Common myeloid progenitor, CD34-positive (primary cell): ENCODE data around the gene KLC4.

ENCODE experiments used
- CTCF ChIA-PET: fragments of 350-600 bp; sonication (Branson Sonifier 250); formaldehyde crosslinking; loops from one replicate; lab custom pipeline; 2021; ENCODE audit warnings: antibody characterized with exemption; lab: Charles Lee
- POLR2A ChIA-PET: fragments of 350-600 bp; sonication (Branson Sonifier 250); formaldehyde crosslinking; loops from one replicate; lab custom pipeline; 2021; ENCODE audit warnings: antibody characterized with exemption; lab: Charles Lee
- DNase-seq, 3 donors: peaks; one replicate each; pipeline versions ENCODE4 v3.0.0 to v3.0.0-alpha.2; 2013
- H3K27ac ChIP-seq, 2 experiments: 1 replicate in 1 of 2; 2 replicates in 1 of 2; pipeline ENCODE4 v1.7.0; 2013; ENCODE audit warnings: inconsistent platforms in 2 of 2, low read length in 2 of 2, mild to moderate bottlenecking in 2 of 2, low read depth in 1 of 2, moderate library complexity in 1 of 2; ENCODE audit not compliant: severe bottlenecking in 2 of 2, insufficient read depth in 1 of 2, poor library complexity in 1 of 2
- H3K27me3 ChIP-seq, 5 experiments: replicated peaks in 2 of 5; 1 replicate in 3 of 5; 2 replicates in 2 of 5; pipeline versions ENCODE4 v1.6.1 to v1.7.0; 2013; ENCODE audit warnings: low read length in 4 of 5, mild to moderate bottlenecking in 2 of 5, moderate library complexity in 2 of 5, inconsistent platforms in 1 of 5; ENCODE audit not compliant: insufficient read depth in 5 of 5, control insufficient read depth in 4 of 5
- H3K36me3 ChIP-seq, 4 experiments: 1 replicate in 2 of 4; 2 replicates in 2 of 4; pipeline versions ENCODE4 v1.6.1 to v1.7.0; 2013; ENCODE audit warnings: low read length in 3 of 4, control low read depth in 1 of 4, mild to moderate bottlenecking in 1 of 4; ENCODE audit not compliant: control insufficient read depth in 4 of 4, insufficient read depth in 4 of 4
- H3K4me1 ChIP-seq, 4 experiments: 1 replicate in 3 of 4; 2 replicates in 1 of 4; pipeline versions ENCODE4 v1.6.1 to v1.7.1; 2013; ENCODE audit warnings: low read length in 3 of 4, mild to moderate bottlenecking in 3 of 4, control low read depth in 1 of 4, inconsistent platforms in 1 of 4, moderate library complexity in 1 of 4; ENCODE audit not compliant: control insufficient read depth in 4 of 4, insufficient read depth in 4 of 4; ENCODE audit errors: control extremely low read depth in 1 of 4
- H3K4me3 ChIP-seq, 7 experiments: 1 replicate in 4 of 7; 2 replicates in 3 of 7; pipeline versions ENCODE4 v1.5.1 to v1.7.0; 2013; ENCODE audit warnings: mild to moderate bottlenecking in 7 of 7, low read length in 6 of 7, moderate library complexity in 6 of 7, inconsistent platforms in 2 of 7, low read depth in 2 of 7, control low read depth in 1 of 7; ENCODE audit not compliant: insufficient read depth in 4 of 7, control insufficient read depth in 1 of 7; ENCODE audit errors: extremely low read depth in 1 of 7
- H3K9me3 ChIP-seq, 5 experiments: 1 replicate in 4 of 5; 2 replicates in 1 of 5; pipeline versions ENCODE4 v1.6.1 to v1.7.1; 2013; ENCODE audit warnings: low read length in 4 of 5, mild to moderate bottlenecking in 2 of 5, inconsistent platforms in 1 of 5, low read depth in 1 of 5, moderate library complexity in 1 of 5; ENCODE audit not compliant: control insufficient read depth in 4 of 5, insufficient read depth in 2 of 5; ENCODE audit errors: control extremely low read depth in 1 of 5
- WGBS: methylation state at CpG from one replicate; pipeline ENCODE4 v1.1.5; 2013; ENCODE audit not compliant: insufficient coverage; 5-methylcytosine and 5-hydroxymethylcytosine counted together

Gene KLC4

DNA sequence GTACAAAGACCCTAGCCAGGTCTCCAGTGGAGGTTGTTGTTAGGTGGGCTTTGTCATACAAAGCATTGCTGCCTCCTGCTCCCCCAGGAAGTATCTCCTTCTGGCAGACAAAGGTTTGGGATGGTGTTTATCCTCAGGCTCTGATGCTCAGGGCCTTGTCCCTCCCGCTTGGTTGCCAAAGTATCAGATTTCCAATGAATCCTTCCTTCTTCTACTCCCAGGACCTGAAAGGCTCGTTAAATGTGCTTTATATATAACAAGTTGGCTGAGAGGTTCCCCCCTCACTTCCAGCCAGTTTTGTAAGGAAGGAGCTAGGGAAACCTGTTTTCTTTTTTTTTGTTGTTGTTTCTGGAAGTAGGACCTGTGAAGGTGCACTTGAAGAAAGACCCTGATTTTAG is 31.1 kb downstream of the KLC4 start:
- Histone ChIP-seq H3K4me3 (no peak overlapping the region), H3K27ac (no peak overlapping the region), H3K9me3 (no peaks in the 10 kb centered on the region), H3K36me3 (no peaks in the 10 kb centered on the region), H3K4me1 (peaks cover 0 to 28% (median 3%) of the 10 kb centered on the region in 4 experiments), H3K27me3 (no peaks in the 10 kb centered on the region)
- WGBS = no CpG with 5 or more reads among the region's 2 CpGs
- ChIA-PET POLR2A (no interaction called here), CTCF (interaction anchor here (0.9 to 1.3 kb wide), 2 partner anchors 8 to 9 kb away, joined by 3 to 4 read pairs; no protein-coding TSS in a partner anchor)
- DNase-seq = no peak

DNA sequence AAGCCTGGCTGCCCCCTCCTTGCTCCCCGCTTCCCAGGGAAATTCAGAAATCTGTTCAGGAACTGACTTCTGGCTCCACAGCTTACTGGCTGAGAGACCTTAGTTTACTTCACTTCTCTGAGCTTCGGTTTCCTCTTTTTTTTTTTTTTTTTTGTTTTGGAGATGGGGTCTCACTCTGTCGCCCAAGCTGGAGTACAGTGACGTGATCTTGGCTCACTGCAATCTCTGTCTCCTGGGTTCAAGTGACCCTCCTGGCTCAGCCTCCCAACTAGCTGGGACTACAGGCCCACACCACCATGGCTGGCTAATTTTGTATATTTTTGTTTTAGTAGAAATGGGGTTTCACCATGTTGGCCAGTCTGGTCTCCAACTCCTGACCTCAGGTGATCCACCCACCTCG is 31.6 kb downstream of the KLC4 start:
- CTCF ChIA-PET = interaction anchor here (1.3 to 1.7 kb wide), 2 partner anchors 8 to 52 kb away, joined by 3 to 4 read pairs; no protein-coding TSS in a partner anchor
- Histone ChIP-seq H3K27ac (no peak overlapping the region), H3K4me1 (peaks cover 0 to 33% (median 4%) of the 10 kb centered on the region in 4 experiments), H3K9me3 (no peaks in the 10 kb centered on the region), H3K27me3 (no peaks in the 10 kb centered on the region), H3K36me3 (no peaks in the 10 kb centered on the region), H3K4me3 (no peak overlapping the region)
- no peak for DNase-seq
- 90% methylated on average over 2 of the region's 5 CpGs for WGBS
- POLR2A ChIA-PET = no interaction called here

DNA sequence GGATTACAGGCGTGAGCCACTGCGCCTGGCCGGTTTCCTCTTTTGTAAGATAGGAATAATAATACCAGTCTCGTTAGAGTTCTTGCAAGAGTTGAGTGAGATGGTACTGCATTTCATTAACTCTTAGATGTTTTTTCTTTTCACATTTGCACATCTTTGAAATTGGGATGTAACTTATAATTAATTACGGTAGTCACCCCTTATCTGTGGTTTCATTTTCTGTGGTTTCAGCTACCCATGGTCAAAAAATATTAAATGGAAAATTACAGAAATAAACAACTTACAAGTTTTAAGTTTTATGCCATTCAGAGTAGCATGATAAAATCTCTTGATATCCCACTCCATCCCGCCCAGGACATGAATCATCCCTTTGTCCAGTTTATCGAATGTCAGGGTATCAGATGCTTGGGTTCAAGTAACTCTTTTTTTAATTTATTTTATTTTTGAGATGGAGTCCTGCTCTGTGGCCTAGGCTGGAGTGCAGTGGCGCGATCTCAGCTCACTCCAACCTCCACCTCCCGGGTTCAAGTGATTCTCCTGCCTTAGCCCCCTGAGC is 32.1 kb downstream of the KLC4 start:
- no peaks in the 10 kb centered on the region for H3K36me3 ChIP-seq
- CTCF ChIA-PET = interaction anchor here (1.3 to 1.7 kb wide), 2 partner anchors 9 to 51 kb away, joined by 3 to 4 read pairs; no protein-coding TSS in a partner anchor
- H3K9me3 ChIP-seq = no peaks in the 10 kb centered on the region
- no peaks in the 10 kb centered on the region for H3K27me3 ChIP-seq
- POLR2A ChIA-PET = no interaction called here
- H3K27ac ChIP-seq = no peak overlapping the region
- 92% methylated on average over 5 of the region's 10 CpGs for WGBS
- no peak for DNase-seq
- no peak overlapping the region for H3K4me3 ChIP-seq
- peaks cover 0 to 38% (median 6%) of the 10 kb centered on the region in 4 experiments for H3K4me1 ChIP-seq

DNA sequence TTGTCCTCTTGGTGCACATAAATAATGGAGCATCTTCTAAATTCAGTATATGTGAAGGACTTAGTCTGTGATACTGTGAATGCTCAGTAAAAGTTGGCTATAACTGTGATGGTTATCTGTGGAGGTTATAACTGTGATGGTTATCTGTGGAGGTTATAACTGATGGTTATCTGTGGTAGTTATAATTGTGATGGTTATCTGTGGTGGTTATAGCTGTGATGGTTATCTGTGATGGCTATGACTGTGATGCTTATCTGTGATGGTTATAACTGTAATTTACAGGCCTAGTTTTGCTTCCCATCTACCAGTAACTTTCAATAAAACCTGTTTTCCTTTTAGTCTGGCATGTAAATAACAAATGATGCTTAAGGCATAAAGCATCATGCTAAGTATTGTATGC is 33.2 kb downstream of the KLC4 start:
- H3K27ac ChIP-seq = no peak overlapping the region
- H3K9me3 ChIP-seq = no peaks in the 10 kb centered on the region
- peaks cover 0 to 49% (median 12%) of the 10 kb centered on the region in 4 experiments for H3K4me1 ChIP-seq
- no peaks in the 10 kb centered on the region for H3K36me3 ChIP-seq
- no peaks in the 10 kb centered on the region for H3K27me3 ChIP-seq
- no peak overlapping the region for H3K4me3 ChIP-seq
- POLR2A ChIA-PET = no interaction called here
- DNase-seq = no peak
- CTCF ChIA-PET = interaction anchor here (1.2 to 1.7 kb wide), 2 partner anchors 16 to 50 kb away, joined by 3 read pairs; no protein-coding TSS in a partner anchor

DNA sequence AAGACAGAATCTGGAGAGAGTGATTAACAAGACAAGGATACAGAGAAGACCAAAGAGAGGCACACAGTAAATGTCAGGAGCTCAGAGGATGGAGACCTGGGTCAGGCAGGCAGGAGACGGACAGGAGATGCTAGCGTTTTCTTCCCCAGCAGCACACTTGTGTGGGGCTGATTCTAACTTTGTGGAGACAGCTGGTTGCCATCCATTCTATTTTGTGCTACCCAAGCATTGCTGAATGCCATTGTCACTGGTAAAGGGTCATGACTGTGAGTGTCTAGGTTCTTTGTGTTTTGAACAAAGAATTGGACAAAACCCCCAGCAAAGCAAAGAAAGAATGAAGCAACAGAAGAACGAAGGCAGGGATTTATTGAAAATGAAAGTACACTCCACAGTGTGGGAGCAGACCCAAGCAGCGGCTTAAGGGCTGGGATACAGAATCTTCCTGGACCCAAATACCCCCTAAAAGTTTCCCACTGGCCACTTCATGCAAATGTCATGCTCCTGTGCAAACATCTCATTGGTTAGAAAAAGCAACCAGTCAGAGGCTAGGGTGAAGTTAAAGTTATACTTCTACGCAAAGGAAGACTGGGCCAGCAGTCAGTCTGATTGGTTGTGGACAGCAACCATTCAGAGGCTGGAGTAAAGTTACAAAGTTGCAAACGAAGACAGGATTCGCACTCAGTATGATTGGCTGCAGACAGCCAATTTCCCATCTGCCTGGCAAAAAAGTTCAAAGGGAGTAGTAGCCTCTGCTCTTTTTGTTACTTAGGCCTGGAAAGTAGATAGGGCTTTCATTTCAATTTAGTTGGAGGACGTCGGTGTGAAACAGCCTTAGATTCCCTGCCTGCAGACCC is 34.2 kb downstream of the KLC4 start:
- DNase-seq = peak in 2 of 3 donors; percentile 41 to 58
- CTCF ChIA-PET = interaction anchor here (0.6 to 1.2 kb wide), 2 partner anchors 17 to 57 kb away, joined by 3 to 4 read pairs; no protein-coding TSS in a partner anchor
- POLR2A ChIA-PET = interaction anchor here (0.7 kb wide), 1 partner anchor 46 kb away, joined by 3 read pairs; no protein-coding TSS in a partner anchor
- Histone ChIP-seq H3K36me3 (no peaks in the 10 kb centered on the region), H3K27ac (peak overlapping the region; percentile 4 to 39), H3K4me3 (peak overlapping the region in 2 of 7 experiments; percentile 36 to 61), H3K9me3 (no peaks in the 10 kb centered on the region), H3K27me3 (no peaks in the 10 kb centered on the region), H3K4me1 (peaks cover 0 to 50% (median 12%) of the 10 kb centered on the region in 4 experiments)
- 65% methylated on average over 9 of the region's 9 CpGs for WGBS

DNA sequence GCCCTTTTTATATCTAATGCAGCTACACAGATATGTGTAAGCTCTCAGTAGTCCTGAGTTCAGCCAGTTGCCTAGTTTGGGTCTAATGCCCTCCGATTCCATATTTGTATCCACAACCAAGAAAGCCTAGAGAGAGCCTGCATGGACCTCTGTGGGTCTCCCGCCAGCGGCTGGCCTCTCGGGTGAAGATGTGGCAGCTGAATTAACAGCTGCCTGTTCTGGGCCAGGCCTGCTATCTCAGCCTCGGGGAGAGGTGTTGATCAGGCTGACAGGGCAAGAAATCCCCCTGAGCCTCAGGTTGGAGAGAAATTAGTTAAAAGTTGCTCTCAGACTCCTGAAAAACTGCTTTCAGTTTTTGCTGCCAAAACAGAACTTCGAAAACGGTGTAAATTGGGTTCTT is 36.5 kb downstream of the KLC4 start:
- H3K4me3 ChIP-seq = peak overlapping the region in 1 of 7 experiments; percentile 60
- ChIA-PET POLR2A (no interaction called here), CTCF (interaction anchor here (0.9 to 1.6 kb wide), 6 partner anchors 13 to 34 kb away, joined by 3 to 5 read pairs (median 3); partner anchors contain the start of gene PTK7)
- WGBS = 44% methylated on average over 7 of the region's 7 CpGs
- no peaks in the 10 kb centered on the region for H3K36me3 ChIP-seq
- peak in 1 of 3 donors; percentile 49 for DNase-seq
- peaks cover 0 to 48% (median 12%) of the 10 kb centered on the region in 4 experiments for H3K4me1 ChIP-seq
- peak overlapping the region; percentile 28 to 30 for H3K27ac ChIP-seq
- no peaks in the 10 kb centered on the region for H3K27me3 ChIP-seq
- H3K9me3 ChIP-seq = no peaks in the 10 kb centered on the region
